GM13977 (cell line): Measurements from ENCODE around the gene GLRA3.

Source experiments
- DNase-seq: peaks from one replicate; pipeline ENCODE4 v3.0.0; 2012; ENCODE audit warnings: low spot score
- in situ Hi-C: fragments of 300-500 bp; cut with MboI; formaldehyde crosslinking; loops from one replicate; pipeline ENCODE4 v1.12.0; 2022; ENCODE audit warnings: low sequenced_read_pairs, low pct_unique_long_range_greater_than_20kb, mixed read lengths, inconsistent platforms; ENCODE audit not compliant: unreplicated experiment
- TF ChIP-seq, protein P1 (sequence below): IDR thresholded peaks from 2 replicates; pipeline ENCODE4 v1.5.1; 2012; ENCODE audit warnings: mild to moderate bottlenecking, control low read depth; ENCODE audit not compliant: insufficient read depth; ENCODE audit errors: extremely low read depth, missing control alignments

Gene GLRA3

DNA sequence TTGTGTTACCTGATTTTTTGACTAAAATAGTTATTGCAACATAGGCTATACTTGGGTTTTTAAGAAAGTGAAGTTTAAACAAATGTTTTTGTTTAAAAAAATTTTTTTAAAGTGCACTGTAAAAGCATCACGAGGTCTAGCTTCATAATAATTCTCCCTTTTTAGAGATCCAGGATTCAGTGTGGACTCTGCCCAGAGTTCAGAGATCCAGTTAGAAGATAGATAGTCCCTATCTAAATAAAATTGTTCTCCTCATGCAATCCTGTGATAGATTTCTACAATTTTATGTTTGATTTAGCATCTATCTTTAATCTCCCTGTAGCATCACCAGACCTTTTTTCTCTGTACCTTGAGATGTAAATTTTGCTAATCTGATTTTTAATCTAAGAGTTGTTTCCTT is 221.3 kb downstream of the GLRA3 start:
- no peak for DNase-seq
- TF ChIP-seq, protein P1, sequence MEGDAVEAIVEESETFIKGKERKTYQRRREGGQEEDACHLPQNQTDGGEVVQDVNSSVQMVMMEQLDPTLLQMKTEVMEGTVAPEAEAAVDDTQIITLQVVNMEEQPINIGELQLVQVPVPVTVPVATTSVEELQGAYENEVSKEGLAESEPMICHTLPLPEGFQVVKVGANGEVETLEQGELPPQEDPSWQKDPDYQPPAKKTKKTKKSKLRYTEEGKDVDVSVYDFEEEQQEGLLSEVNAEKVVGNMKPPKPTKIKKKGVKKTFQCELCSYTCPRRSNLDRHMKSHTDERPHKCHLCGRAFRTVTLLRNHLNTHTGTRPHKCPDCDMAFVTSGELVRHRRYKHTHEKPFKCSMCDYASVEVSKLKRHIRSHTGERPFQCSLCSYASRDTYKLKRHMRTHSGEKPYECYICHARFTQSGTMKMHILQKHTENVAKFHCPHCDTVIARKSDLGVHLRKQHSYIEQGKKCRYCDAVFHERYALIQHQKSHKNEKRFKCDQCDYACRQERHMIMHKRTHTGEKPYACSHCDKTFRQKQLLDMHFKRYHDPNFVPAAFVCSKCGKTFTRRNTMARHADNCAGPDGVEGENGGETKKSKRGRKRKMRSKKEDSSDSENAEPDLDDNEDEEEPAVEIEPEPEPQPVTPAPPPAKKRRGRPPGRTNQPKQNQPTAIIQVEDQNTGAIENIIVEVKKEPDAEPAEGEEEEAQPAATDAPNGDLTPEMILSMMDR: no peak
- in situ Hi-C loops: no loop called here

DNA sequence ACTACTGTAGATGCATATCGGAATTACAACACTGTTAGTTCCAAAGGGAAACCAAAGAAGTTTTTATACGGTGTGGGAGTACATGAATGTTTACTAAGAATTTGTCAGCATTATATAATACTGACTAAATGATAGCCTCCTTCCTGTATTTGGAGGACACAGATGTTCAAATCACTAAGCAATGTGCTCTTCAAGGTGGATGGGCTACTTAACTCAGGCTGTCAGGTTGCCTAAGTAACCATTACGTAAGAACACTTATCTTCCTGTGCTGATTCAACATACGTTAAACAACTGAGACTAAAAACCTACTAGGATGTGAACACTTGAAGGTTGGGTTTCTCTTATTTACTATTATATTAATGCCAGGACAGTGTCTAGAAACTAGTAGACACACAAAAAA is 224.8 kb downstream of the GLRA3 start:
- DNase-seq: no peak

GRCh38 chr4:174600391-174600790 is 228.7 kb downstream of the GLRA3 start:
- in situ Hi-C loops: no loop called here
- TF ChIP-seq, protein P1: no peak
- DNase-seq: no peak

More for the DNA sequence above, 224.8 kb downstream of the GLRA3 start:
- in situ Hi-C loops: no loop called here
- TF ChIP-seq, protein P1: no peak

- DNase-seq: no peak
- TF ChIP-seq, protein P1: no peak
- in situ Hi-C loops: no loop called here
Observed at GRCh38 chr4:174598800-174599199, 230.2 kb downstream of the GLRA3 start.

GRCh38 chr4:174596513-174596912 is 232.5 kb downstream of the GLRA3 start:
- DNase-seq: no peak
- in situ Hi-C loops: no loop called here
- TF ChIP-seq, protein P1: no peak

- in situ Hi-C loops: no loop called here
- DNase-seq: no peak
- TF ChIP-seq, protein P1: no peak
Observed at GRCh38 chr4:174595141-174595929, 233.7 kb downstream of the GLRA3 start.
